ENCODE measurements around the gene C10orf71.

The C10orf71 gene

GRCh38 chr10:49280001-49280408 lies 19.0 kb upstream of the C10orf71 start:
- TF ChIP-seq CTCF (conservative IDR thresholded peaks at IDR 0.05) = no peak
- H3K27ac ChIP-seq = no peak overlapping the region

GRCh38 chr10:49281461-49281860 lies 17.5 kb upstream of the C10orf71 start:
- no peak overlapping the region for H3K27ac ChIP-seq
- TF ChIP-seq CTCF (conservative IDR thresholded peaks at IDR 0.05) = 0 out of 2 replicates have a peak, but pooled peaks have one; percentile 7

- no peak for TF ChIP-seq CTCF (conservative IDR thresholded peaks at IDR 0.05)
Observed at GRCh38 chr10:49282306-49282705, 16.7 kb upstream of the C10orf71 start.

GRCh38 chr10:49282879-49283341 lies 16.1 kb upstream of the C10orf71 start:
- TF ChIP-seq CTCF (conservative IDR thresholded peaks at IDR 0.05) = no peak
- H3K27ac ChIP-seq = no peak overlapping the region

More at GRCh38 chr10:49282306-49282705, 16.7 kb upstream of the C10orf71 start:
- no peak overlapping the region for H3K27ac ChIP-seq

- H3K27ac ChIP-seq = no peak overlapping the region
- TF ChIP-seq CTCF (conservative IDR thresholded peaks at IDR 0.05) = no peak
Observed at GRCh38 chr10:49283491-49283890, 15.5 kb upstream of the C10orf71 start.

- TF ChIP-seq CTCF (conservative IDR thresholded peaks at IDR 0.05) = no peak
- H3K27ac ChIP-seq = no peak overlapping the region
Observed at GRCh38 chr10:49284356-49284755, 14.6 kb upstream of the C10orf71 start.

- no peak overlapping the region for H3K27ac ChIP-seq
- TF ChIP-seq CTCF (conservative IDR thresholded peaks at IDR 0.05) = no peak
Observed at GRCh38 chr10:49285232-49285631, 13.7 kb upstream of the C10orf71 start.
